AG04449 (cell line): Measurements from ENCODE around the gene TSPAN9.

Experiments
- CTCF ChIA-PET: fragments of 350-600 bp; formaldehyde crosslinking; extraction: SDS; loops from one replicate; lab custom pipeline; 2021; ENCODE audit warnings: antibody characterized with exemption; lab: Yijun Ruan, JAX
- POLR2A ChIA-PET: fragments of 400-600, 350-600 bp; formaldehyde crosslinking; extraction: SDS; loops from one replicate; lab custom pipeline; 2020; ENCODE audit warnings: antibody characterized with exemption, inconsistent platforms; lab: Yijun Ruan, JAX
- DNase-seq: peaks from one replicate; pipeline ENCODE4 v3.0.0-alpha.2; 2010; ENCODE audit warnings: low read depth, low spot score
- H3K4me3 ChIP-seq: 2 replicates; pipeline ENCODE4 v1.5.1; 2011; ENCODE audit warnings: low read depth, mild to moderate bottlenecking, control low read depth, low read length
- TF ChIP-seq, protein P1 (sequence below): IDR thresholded peaks from one replicate; pipeline ENCODE4 v1.5.1; 2011; ENCODE audit warnings: mild to moderate bottlenecking, moderate library complexity, low read length, control low read depth, inconsistent platforms; ENCODE audit not compliant: insufficient read depth; ENCODE audit errors: missing control alignments

The TSPAN9 gene

DNA sequence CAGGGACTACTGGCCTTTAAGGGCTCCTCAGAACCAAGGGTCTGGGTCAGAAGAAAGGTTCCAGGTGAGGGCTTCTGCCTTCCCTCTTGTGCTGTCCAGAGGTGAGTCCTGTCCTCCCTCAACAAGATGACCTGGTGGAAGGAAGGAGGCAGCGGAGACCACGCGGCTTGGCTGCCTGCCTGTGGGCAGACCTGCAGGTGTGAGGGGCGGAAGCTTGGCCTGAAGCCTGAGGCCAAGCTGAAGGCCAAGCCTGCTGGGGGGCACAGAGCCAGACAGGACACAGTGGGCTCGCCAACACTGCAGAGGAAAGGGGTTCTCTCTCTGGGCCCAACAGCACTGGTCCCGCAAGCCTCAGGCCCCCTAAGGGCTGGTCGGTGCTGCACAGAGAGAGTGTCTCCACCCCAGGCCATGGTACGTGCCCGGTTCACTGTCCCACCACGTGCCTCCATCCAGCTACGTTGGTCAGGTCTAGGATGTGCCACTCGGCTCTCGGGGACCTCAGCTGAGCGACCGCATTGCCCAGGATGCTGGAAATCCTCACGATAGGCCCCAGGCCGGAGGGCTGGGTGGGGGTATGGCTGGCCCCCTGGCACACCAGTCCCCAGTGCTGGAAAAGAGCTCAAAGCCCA lies 243.8 kb downstream of the TSPAN9 start:
- TF ChIP-seq, protein P1, sequence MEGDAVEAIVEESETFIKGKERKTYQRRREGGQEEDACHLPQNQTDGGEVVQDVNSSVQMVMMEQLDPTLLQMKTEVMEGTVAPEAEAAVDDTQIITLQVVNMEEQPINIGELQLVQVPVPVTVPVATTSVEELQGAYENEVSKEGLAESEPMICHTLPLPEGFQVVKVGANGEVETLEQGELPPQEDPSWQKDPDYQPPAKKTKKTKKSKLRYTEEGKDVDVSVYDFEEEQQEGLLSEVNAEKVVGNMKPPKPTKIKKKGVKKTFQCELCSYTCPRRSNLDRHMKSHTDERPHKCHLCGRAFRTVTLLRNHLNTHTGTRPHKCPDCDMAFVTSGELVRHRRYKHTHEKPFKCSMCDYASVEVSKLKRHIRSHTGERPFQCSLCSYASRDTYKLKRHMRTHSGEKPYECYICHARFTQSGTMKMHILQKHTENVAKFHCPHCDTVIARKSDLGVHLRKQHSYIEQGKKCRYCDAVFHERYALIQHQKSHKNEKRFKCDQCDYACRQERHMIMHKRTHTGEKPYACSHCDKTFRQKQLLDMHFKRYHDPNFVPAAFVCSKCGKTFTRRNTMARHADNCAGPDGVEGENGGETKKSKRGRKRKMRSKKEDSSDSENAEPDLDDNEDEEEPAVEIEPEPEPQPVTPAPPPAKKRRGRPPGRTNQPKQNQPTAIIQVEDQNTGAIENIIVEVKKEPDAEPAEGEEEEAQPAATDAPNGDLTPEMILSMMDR = no peak
- DNase-seq = no peak
- no peak overlapping the region for H3K4me3 ChIP-seq
- POLR2A ChIA-PET = no interaction called here
- CTCF ChIA-PET = interaction anchor here (11.8 kb wide), 1 partner anchor 19 kb away, joined by 174 read pairs; no protein-coding TSS in a partner anchor

DNA sequence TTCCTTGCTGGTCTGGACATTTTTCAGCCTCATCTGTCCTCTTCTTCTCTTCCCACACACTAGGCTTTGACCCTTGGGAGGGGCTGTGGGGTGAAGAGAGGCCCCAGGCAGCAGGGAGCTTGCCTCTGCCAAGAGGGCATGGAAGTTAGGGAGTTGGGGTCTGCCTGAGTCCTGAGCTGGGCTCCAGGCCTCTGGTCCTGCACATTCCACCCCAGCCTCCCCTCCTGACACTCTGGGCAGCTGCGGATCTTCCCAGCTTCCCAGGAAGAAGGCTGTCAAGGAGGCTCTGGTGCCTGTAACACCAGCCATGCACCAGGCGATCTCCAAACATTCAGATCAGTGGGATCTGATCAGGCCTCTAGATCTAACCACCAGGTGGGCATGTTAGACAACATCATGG lies 244.7 kb downstream of the TSPAN9 start:
- ChIA-PET CTCF (interaction anchor here (11.8 kb wide), 1 partner anchor 20 kb away, joined by 174 read pairs; no protein-coding TSS in a partner anchor), POLR2A (no interaction called here)
- TF ChIP-seq, protein P1 = no peak
- no peak for DNase-seq
- H3K4me3 ChIP-seq = no peak overlapping the region

DNA sequence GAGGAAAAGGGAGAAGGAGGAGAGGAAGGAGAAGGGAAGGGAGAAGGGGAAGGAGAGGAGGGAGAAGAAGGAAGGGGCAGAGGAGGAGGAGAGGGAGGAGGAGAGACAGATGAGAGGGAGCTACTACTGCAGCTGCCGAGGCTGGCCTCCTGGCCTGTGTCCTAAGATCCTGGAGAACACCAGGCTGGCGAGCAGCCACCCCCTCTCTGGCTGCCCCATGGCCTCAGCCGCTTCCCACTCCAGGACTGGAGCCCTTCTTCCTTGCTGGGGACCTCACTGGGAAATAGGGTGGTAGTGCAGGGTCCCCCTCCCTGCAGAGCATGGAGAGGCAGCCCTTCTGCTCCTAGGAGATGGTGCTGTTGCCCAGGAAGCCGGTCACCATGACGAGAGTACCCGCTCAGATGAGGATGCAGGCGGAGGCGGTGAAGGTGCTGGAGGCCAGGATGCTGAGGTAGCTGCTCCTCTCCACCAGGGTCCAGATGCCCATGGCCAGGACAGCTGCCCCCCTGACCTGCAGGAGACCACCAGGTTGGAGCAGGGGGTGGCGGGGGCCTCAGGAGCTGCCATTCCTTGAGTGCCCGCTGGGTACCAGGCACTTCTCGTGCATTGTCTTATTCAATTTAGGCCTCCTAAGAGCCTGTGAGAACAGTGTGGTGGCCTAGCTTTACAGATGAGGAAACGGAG lies 246.0 kb downstream of the TSPAN9 start:
- ChIA-PET CTCF (interaction anchor here (2.4 kb wide), 1 partner anchor 9 kb away, joined by 6 read pairs; no protein-coding TSS in a partner anchor), POLR2A (no interaction called here)
- TF ChIP-seq, protein P1 = no peak
- no peak for DNase-seq
- no peak overlapping the region for H3K4me3 ChIP-seq

DNA sequence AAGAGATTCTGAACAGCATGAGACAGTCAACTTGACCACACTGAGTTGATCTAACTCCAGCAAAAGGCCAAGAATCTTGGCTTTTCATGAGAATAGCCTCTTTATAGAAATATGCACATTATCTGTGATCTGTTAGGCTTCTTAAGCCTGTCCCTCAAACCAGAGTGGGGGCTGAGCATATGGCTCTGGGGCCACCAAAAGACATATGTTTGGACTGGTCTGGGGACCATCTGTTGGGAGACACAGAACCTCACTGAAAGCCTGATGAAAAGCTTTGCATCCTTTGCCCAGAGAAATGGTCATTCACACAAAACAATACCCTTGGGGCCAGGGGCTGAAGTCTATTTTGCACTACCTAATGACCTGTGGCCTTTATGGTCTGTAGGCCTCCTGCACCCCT lies 248.6 kb downstream of the TSPAN9 start:
- TF ChIP-seq, protein P1 = no peak
- ChIA-PET CTCF (interaction anchor here (1.3 to 2.4 kb wide), 2 partner anchors 12 to 26 kb away, joined by 6 read pairs; no protein-coding TSS in a partner anchor), POLR2A (no interaction called here)
- DNase-seq = no peak
- H3K4me3 ChIP-seq = no peak overlapping the region

DNA sequence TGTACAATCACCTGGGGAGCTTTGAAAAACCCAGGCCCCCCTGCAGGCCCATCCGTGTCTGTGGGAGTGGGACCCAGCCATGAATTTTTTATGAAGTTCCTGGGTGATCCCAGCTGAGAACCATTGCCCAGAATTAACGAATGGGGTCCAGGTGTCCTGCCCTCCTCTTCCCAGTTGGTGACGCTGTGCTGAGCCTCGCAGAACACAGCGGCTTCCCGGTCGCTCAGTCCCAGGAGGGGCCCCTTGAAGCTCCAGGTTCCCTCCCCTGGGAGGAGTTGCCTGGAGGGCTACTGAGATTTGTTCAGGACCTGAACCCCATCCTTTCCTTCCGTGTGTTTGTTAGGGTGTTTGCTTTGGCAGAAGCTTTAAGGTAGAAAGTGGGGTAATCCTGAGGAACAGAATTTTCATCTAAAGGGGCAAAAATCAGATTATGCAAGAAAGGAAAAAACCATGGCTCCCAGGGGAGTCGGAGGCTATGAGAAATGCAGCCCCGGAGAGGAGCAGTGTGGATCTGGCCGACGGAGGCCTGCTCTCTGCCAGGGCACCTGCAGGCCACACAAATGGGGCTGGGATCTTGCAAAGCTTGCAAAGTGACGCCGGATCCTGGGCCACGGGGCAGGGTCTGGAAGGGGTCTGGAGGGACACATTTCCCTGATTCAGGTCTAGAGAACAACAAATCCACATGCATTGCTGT lies 249.1 kb downstream of the TSPAN9 start:
- CTCF ChIA-PET = interaction anchor here (1.3 kb wide), 1 partner anchor 26 kb away, joined by 6 read pairs; no protein-coding TSS in a partner anchor
- DNase-seq = no peak
- POLR2A ChIA-PET = no interaction called here
- TF ChIP-seq, protein P1 = no peak
- H3K4me3 ChIP-seq = no peak overlapping the region
